B cell (primary cell): ENCODE measurements around the gene FIG4. TPM values are rescaled to one million over a fixed set of nuclear protein-coding genes. Genes with fewer than 3 reads are reported as not detected.

ENCODE experiments used
- ATAC-seq: fragments of 200-7000 bp; cut with Tn5 transposase; one replicate; pipeline ENCODE4 v1.10.0; 2021; ENCODE audit warnings: low read depth, mild to moderate bottlenecking, moderate number of reproducible peaks, moderate library complexity
- CTCF ChIA-PET: fragments of 350-600 bp; sonication (Branson Sonifier 250); formaldehyde crosslinking; loops from one replicate; lab custom pipeline; 2021; ENCODE audit warnings: antibody characterized with exemption, inconsistent platforms; lab: Charles Lee
- POLR2A ChIA-PET: fragments of 350-600 bp; sonication (Branson Sonifier 250); formaldehyde crosslinking; loops from one replicate; lab custom pipeline; 2021; ENCODE audit warnings: antibody characterized with exemption; lab: Charles Lee
- DNase-seq: peaks from one replicate; pipeline ENCODE4 v3.0.0; 2013
- H2AFZ ChIP-seq: 2 replicates; pipeline ENCODE4 v1.6.1; 2012; ENCODE audit warnings: mild to moderate bottlenecking, low read depth, low read length; ENCODE audit not compliant: insufficient read depth, poor library complexity, severe bottlenecking
- H3K27ac ChIP-seq, 2 donors: 1 replicate in 1 of 2; 2 replicates in 1 of 2; pipeline ENCODE4 v1.5.1; 2012 to 2013; ENCODE audit warnings: low read length in 2 of 2, mild to moderate bottlenecking in 2 of 2, moderate library complexity in 1 of 2
- H3K27me3 ChIP-seq, 4 experiments: fragments of 200-600 bp in 1 of 4; sonication (generic) in 1 of 4; replicated peaks in 1 of 4; 1 replicate in 2 of 4; 2 replicates in 2 of 4; pipeline versions ENCODE4 v1.6.1 to v1.7.0; 2013 to 2016; ENCODE audit warnings: low read length in 3 of 4, mild to moderate bottlenecking in 2 of 4, mixed read lengths in 1 of 4, moderate library complexity in 1 of 4; ENCODE audit not compliant: insufficient read depth in 4 of 4, control insufficient read depth in 3 of 4; ENCODE audit errors: control extremely low read depth in 1 of 4
- H3K36me3 ChIP-seq, 2 experiments: replicated peaks in 1 of 2; 1 replicate in 1 of 2; 2 replicates in 1 of 2; pipeline versions ENCODE4 v1.6.1 to v1.7.1; 2013; ENCODE audit warnings: low read length in 1 of 2; ENCODE audit not compliant: insufficient read depth in 2 of 2, control insufficient read depth in 1 of 2; ENCODE audit errors: control extremely low read depth in 1 of 2, extremely low read depth in 1 of 2
- H3K4me1 ChIP-seq, 2 donors: fragments of 200-600 bp in 1 of 2; sonication (generic) in 1 of 2; 1 replicate in 1 of 2; 2 replicates in 1 of 2; pipeline versions ENCODE4 v1.5.1 to v1.6.1; 2013 to 2017; ENCODE audit warnings: low read length in 2 of 2; ENCODE audit not compliant: control insufficient read depth in 2 of 2, insufficient read depth in 2 of 2
- H3K4me2 ChIP-seq: replicated peaks from 2 replicates; pipeline ENCODE3; 2012; ENCODE audit warnings: mild to moderate bottlenecking, low read depth, low read length; ENCODE audit not compliant: poor library complexity, severe bottlenecking
- H3K4me3 ChIP-seq, 5 experiments: fragments of 200-600 bp in 1 of 5; sonication (generic) in 1 of 5; 1 replicate in 3 of 5; 2 replicates in 2 of 5; pipeline versions ENCODE4 v1.5.1 to v1.7.0; 2011 to 2016; ENCODE audit warnings: low read length in 4 of 5, mild to moderate bottlenecking in 4 of 5, low read depth in 2 of 5, control low read depth in 1 of 5, moderate library complexity in 1 of 5; ENCODE audit not compliant: insufficient read depth in 1 of 5; ENCODE audit errors: control extremely low read depth in 1 of 5, extremely low read depth in 1 of 5
- H3K79me2 ChIP-seq: fragments of 200-600 bp; sonication (generic); one replicate; pipeline ENCODE4 v1.6.0; 2016; ENCODE audit warnings: low read length; ENCODE audit not compliant: control insufficient read depth, insufficient read depth
- H3K9ac ChIP-seq: fragments of 200-600 bp; sonication (generic); 2 replicates; pipeline ENCODE4 v1.6.1; 2017; ENCODE audit warnings: mild to moderate bottlenecking, low read length, moderate library complexity
- H3K9me3 ChIP-seq, 3 donors: one replicate each; pipeline versions ENCODE4 v1.6.1 to v1.7.1; 2013; ENCODE audit warnings: low read length in 2 of 3; ENCODE audit not compliant: control insufficient read depth in 2 of 3, insufficient read depth in 1 of 3; ENCODE audit errors: control extremely low read depth in 1 of 3
- H4K20me1 ChIP-seq: 2 replicates; pipeline ENCODE4 v1.6.0; 2012; ENCODE audit warnings: mild to moderate bottlenecking, low read length; ENCODE audit not compliant: insufficient read depth, control insufficient read depth, poor library complexity, severe bottlenecking
- H3K27ac Mint-ChIP-seq: one replicate; pipeline ENCODE4 v1.8.0; 2021; ENCODE audit warnings: mixed read lengths
- H3K27me3 Mint-ChIP-seq: one replicate; pipeline ENCODE4 v1.8.0; 2021; ENCODE audit warnings: mixed read lengths
- H3K4me1 Mint-ChIP-seq: one replicate; pipeline ENCODE4 v1.8.0; 2021; ENCODE audit warnings: mixed read lengths
- H3K4me3 Mint-ChIP-seq: one replicate; pipeline ENCODE4 v1.8.0; 2021; ENCODE audit warnings: mixed read lengths
- H3K9me3 Mint-ChIP-seq: one replicate; pipeline ENCODE4 v1.8.0; 2022; ENCODE audit warnings: mixed read lengths; ENCODE audit not compliant: insufficient read depth
- CTCF ChIP-seq: fragments of 200-600 bp; IDR thresholded peaks from one replicate; pipeline ENCODE4 v1.8.0; 2022; ENCODE audit warnings: antibody characterized with exemption, mild to moderate bottlenecking
- EZH2 ChIP-seq: IDR thresholded peaks from 2 replicates; pipeline ENCODE4 v1.6.1; 2012; ENCODE audit warnings: borderline replicate concordance, low read depth, mild to moderate bottlenecking, moderate library complexity, low read length; ENCODE audit not compliant: insufficient read depth, poor library complexity, severe bottlenecking
- WGBS: methylation state at CpG from one replicate; pipeline ENCODE4 v1.1.5; 2013; ENCODE audit warnings: missing lambda C conversion rate; ENCODE audit not compliant: insufficient coverage; 5-methylcytosine and 5-hydroxymethylcytosine counted together
- intact Hi-C: fragments of 100-400 bp; cut with micrococcal nuclease; formaldehyde crosslinking; loops from one replicate; pipeline ENCODE4 v1.10.0; 2022
- polyA plus RNA-seq: library from polyadenylated mRNA; depleted of rRNA; stranded (reverse); fragments of >200 nt; gene quantifications from 2 replicates; pipeline ENCODE4 v1.2.3, GENCODE V29; 2012
- total RNA-seq, 2 donors: library from RNA; stranded (reverse); fragments of 120-200 nt in 1 of 2; gene quantifications; 1 replicate in 1 of 2; 2 replicates in 1 of 2; pipeline versions ENCODE4 v1.2.3 to v1.2.4, GENCODE V29; 2013 to 2022

The FIG4 gene
- total and polyA plus RNA-seq, 2 donors (not counting 1 experiment from before 2014, with no cell fraction given): 28.2 to 31.5 TPM

- Histone ChIP-seq H2AFZ (no peak overlapping the region), H4K20me1 (no peaks in the 10 kb centered on the region), H3K27me3 (no peaks in the 10 kb centered on the region), H3K4me2 (no peak overlapping the region), H3K9ac (no peak overlapping the region), H3K9me3 (no peaks in the 10 kb centered on the region), H3K36me3 (no peaks in the 10 kb centered on the region), H3K27ac (no peak overlapping the region), H3K4me3 (no peak overlapping the region), H3K79me2 (no peaks in the 10 kb centered on the region), H3K4me1 (no peaks in the 10 kb centered on the region)
- ChIA-PET POLR2A (no interaction called here), CTCF (interaction anchor here (1.0 kb wide), 1 partner anchor 198 kb away, joined by 3 read pairs; no protein-coding TSS in a partner anchor)
- DNase-seq (no peak), ATAC-seq (no peak)
- Mint-ChIP-seq H3K27me3 (no peaks in the 10 kb centered on the region), H3K9me3 (no peaks in the 10 kb centered on the region), H3K4me3 (no peak overlapping the region), H3K4me1 (no peaks in the 10 kb centered on the region), H3K27ac (no peak overlapping the region)
- TF ChIP-seq CTCF: no peak
- TF ChIP-seq EZH2: no peak
- no CpG with 5 or more reads among the region's 3 CpGs for WGBS
- intact Hi-C loops: loop anchor here (10.0 kb wide), 1 partner anchor 53 kb away; no protein-coding TSS in a partner anchor
Observed at GRCh38 chr6:109841869-109842268, 150.8 kb downstream of the FIG4 start.

- no peak overlapping the region for H3K9ac ChIP-seq
- H2AFZ ChIP-seq: no peak overlapping the region
- Mint-ChIP-seq H3K4me1 (peaks cover 3% of the 10 kb centered on the region), H3K9me3 (peaks cover 6% of the 10 kb centered on the region), H3K4me3 (no peak overlapping the region), H3K27me3 (no peaks in the 10 kb centered on the region), H3K27ac (no peak overlapping the region)
- H4K20me1 ChIP-seq: no peaks in the 10 kb centered on the region
- H3K27ac ChIP-seq: no peak overlapping the region
- H3K9me3 ChIP-seq: peaks cover 0 to 5% (median 0%) of the 10 kb centered on the region in 3 donors
- no peaks in the 10 kb centered on the region for H3K4me1 ChIP-seq
- no peak for DNase-seq
- no peaks in the 10 kb centered on the region for H3K27me3 ChIP-seq
- ChIA-PET CTCF (no interaction called here), POLR2A (no interaction called here)
- no peak for ATAC-seq
- no peaks in the 10 kb centered on the region for H3K36me3 ChIP-seq
- no peak overlapping the region for H3K4me2 ChIP-seq
- H3K79me2 ChIP-seq: no peaks in the 10 kb centered on the region
- WGBS: 92% methylated on average over 3 of the region's 4 CpGs
- H3K4me3 ChIP-seq: no peak overlapping the region
- intact Hi-C loops: no loop called here
- TF ChIP-seq EZH2: no peak
Observed at GRCh38 chr6:109852713-109853112, 161.6 kb downstream of the FIG4 start.
